Fibroblast of pulmonary artery (primary cell): Measurements from ENCODE around the gene PNPO.
"Not testable (repeated sequence)": the region's sequence is repeated elsewhere in the genome, so short reads cannot be mapped to it uniquely, and the experiment has no call there.

Source experiments
- DNase-seq: peaks from one replicate; pipeline ENCODE4 v3.0.0-alpha.2; 2010; ENCODE audit warnings: low read depth
- H3K4me3 ChIP-seq: replicated peaks from 2 replicates; pipeline ENCODE4 v1.5.1; 2011; ENCODE audit warnings: low read depth, mild to moderate bottlenecking, control low read depth, low read length, moderate library complexity
- TF ChIP-seq, protein P1 (sequence below): IDR thresholded peaks from 2 replicates; pipeline ENCODE4 v1.5.1; 2011; ENCODE audit warnings: mild to moderate bottlenecking, control low read depth, low read length, inconsistent platforms; ENCODE audit errors: missing control alignments

The PNPO gene

DNA sequence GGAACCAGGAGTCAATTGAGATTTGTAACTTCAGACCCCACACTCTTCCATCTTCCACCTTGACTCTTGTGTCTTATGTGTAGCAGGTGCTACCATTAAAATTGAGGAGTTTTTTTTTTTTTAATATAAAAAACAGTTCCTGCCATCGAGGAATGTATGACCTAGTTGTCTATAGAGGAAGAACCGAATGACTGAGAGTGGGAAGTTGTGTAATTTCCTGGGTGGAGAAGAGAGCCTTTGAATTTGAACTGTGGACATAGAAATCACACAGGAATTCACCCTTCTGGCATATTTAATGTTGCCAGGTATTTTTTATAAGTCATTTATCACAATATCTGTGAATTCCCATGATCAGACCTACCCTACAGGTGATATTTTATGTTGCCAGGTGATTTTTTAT lies 23.4 kb upstream of the PNPO start:
- DNase-seq = peak; percentile 46
- TF ChIP-seq, protein P1, sequence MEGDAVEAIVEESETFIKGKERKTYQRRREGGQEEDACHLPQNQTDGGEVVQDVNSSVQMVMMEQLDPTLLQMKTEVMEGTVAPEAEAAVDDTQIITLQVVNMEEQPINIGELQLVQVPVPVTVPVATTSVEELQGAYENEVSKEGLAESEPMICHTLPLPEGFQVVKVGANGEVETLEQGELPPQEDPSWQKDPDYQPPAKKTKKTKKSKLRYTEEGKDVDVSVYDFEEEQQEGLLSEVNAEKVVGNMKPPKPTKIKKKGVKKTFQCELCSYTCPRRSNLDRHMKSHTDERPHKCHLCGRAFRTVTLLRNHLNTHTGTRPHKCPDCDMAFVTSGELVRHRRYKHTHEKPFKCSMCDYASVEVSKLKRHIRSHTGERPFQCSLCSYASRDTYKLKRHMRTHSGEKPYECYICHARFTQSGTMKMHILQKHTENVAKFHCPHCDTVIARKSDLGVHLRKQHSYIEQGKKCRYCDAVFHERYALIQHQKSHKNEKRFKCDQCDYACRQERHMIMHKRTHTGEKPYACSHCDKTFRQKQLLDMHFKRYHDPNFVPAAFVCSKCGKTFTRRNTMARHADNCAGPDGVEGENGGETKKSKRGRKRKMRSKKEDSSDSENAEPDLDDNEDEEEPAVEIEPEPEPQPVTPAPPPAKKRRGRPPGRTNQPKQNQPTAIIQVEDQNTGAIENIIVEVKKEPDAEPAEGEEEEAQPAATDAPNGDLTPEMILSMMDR = no peak
- H3K4me3 ChIP-seq = no peak overlapping the region

DNA sequence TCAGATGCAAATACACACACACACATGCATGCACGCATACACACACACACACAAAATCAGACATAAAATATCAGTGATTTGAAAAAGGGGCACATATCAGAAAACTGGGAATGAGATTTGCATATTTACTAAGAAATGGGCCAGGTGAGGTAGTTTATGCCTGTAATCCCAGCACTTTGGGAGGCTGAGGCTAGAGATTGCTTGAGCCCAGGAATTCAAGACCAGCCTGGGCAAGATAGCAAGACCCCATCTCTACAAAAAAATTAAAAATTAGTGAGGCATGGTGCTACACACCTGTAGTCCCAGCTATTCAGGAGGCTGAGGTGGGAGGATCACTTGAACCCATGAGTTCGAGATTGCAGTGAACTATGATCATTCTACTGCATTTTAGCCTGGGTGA lies 22.4 kb upstream of the PNPO start:
- TF ChIP-seq, protein P1 = no peak
- no peak for DNase-seq
- H3K4me3 ChIP-seq = no peak overlapping the region

DNA sequence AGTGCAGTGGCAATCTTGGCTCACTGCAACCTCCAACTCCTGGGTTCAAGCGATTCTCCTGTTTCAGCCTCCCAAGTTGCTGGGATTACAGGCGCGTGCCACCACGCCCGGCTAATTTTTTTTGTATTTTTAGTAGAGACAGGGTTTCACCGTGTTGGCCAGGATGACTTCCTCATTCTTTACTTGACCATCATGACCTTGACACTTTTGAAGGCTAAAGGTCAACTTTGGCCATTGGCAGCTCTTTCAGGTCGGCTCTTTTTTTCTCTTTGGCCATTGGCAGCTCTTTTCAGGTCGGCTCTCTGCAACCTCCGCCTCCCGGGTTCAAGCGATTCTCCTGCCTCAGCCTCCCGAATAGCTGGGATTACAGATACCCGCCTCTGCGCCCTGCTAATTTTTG lies 21.5 kb upstream of the PNPO start:
- H3K4me3 ChIP-seq, DNase-seq: not testable (repeated sequence)

DNA sequence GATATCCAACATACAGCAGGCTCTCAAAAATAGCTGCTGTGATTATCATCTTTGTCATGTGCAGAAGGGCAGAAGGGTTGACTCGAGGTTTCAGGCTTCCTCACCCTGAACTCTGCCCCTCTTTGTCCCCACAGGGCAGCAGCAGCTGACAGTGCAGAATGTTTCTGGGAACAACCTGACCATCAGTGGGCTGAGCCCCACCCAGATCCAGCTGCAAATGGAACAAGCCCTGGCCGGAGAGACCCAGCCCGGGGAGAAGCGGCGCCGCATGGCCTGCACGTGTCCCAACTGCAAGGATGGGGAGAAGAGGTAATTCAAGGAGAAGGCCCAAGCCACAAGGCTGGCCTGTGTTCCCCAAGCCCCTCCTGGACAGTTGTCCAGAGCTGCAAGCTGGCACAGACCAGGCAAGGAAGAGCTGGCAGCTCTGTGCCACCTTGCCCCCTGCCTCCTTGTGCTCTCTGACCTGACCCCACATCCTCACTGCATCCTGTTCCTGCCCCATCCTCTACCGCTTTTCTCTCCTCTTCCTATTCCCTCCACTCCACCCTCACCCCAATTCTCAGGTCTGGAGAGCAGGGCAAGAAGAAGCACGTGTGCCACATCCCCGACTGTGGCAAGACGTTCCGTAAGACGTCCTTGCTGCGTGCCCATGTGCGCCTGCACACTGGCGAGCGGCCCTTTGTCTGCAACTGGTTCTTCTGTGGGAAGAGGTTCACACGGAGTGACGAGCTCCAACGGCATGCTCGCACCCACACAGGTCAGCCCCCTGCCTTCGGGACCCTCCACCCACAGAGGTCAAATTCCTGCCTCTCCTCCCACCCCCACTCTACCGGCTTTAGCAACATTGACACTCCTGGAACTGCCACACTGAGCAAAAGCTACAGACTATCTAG lies 16.3 kb upstream of the PNPO start:
- no peak overlapping the region for H3K4me3 ChIP-seq
- TF ChIP-seq, protein P1 = no peak
- no peak for DNase-seq

DNA sequence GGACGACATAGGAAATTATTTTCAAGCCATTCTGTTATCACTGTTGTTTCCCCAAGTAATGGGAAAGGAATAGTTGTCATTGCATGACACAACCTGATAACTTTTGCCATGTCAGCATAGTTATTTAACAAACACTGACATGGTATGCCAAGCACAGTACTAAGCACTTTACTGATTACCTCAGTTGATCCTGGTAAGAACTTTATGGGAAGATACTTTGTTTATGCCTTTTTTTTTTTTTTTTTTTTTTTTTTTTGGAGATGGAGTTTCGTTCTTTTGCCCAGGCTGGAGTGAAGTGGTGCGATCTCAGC lies 15.7 kb upstream of the PNPO start:
- DNase-seq = no peak
- no peak overlapping the region for H3K4me3 ChIP-seq
- TF ChIP-seq, protein P1 = no peak

DNA sequence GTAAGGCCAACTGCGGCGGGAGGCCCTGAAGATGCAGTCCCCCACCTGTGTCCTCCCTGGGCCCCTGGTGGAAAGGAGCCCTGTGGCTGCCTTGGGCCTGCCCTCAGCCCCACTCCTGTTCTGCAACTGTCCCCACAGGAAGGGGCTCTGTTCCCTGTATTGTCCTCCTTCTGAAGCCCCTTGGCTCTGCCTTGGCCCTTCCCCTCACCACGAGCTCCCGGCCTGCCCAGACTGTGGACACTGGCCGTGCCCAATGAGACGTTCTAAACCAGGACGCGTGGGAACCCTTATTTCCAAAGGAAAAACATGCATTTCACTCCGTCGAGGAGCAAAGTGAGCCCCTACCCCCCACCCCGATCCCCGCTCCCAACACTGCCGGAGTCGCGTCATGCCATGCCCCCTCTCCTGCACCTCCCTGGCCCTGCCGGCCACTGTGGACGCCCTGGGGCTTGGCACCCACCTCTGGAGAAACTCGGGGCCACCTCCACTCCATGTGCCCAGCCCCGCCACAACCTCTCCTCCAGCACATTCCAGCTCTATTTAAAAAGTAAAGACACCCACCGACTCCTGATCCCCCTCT lies 13.5 kb upstream of the PNPO start:
- DNase-seq = no peak
- TF ChIP-seq, protein P1 = no peak
- no peak overlapping the region for H3K4me3 ChIP-seq

DNA sequence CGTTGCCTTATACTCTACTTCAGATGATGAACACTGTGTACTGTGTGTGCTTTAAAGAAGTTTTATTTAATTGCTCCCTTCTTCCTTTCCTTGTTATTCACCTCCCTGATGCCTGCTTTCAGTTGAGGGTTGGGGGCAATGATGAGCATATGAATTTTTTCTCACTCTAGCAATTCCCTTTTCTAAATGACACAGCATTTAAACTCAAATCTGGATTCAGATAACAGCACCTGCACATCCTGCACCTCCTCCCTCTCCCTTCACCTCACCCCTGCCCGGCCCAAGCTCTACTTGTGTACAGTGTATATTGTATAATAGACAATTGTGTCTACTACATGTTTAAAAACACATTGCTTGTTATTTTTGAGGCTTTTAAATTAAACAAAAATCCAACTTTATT lies 13.0 kb upstream of the PNPO start:
- TF ChIP-seq, protein P1 = no peak
- DNase-seq = no peak
- no peak overlapping the region for H3K4me3 ChIP-seq
